DMS114 treated with DMSO at 0.1 percent for 48 hours (cell line): ENCODE data around the gene ARL4A.

Source experiments
- DNase-seq: peaks from one replicate; lab custom pipeline; 2025; ENCODE audit not compliant: unreplicated experiment; lab: John Stamatoyannopoulos, UW

Gene ARL4A

GRCh38 chr7:12722636-12723605, 35.5 kb downstream of the ARL4A start:
- DNase-seq, result no peak

GRCh38 chr7:12725575-12726316, 38.3 kb downstream of the ARL4A start:
- DNase-seq, result no peak

- DNase-seq, result no peak
Measured at GRCh38 chr7:12726908-12727307, 39.5 kb downstream of the ARL4A start.

GRCh38 chr7:12727455-12728191, 40.2 kb downstream of the ARL4A start:
- no peak for DNase-seq

GRCh38 chr7:12728192-12728538, 40.7 kb downstream of the ARL4A start:
- DNase-seq, result no peak

- no peak for DNase-seq
Measured at GRCh38 chr7:12729112-12729511, 41.7 kb downstream of the ARL4A start.

GRCh38 chr7:12730523-12730922, 43.1 kb downstream of the ARL4A start:
- DNase-seq, result no peak

- DNase-seq, result no peak
Measured at GRCh38 chr7:12731214-12731656, 43.8 kb downstream of the ARL4A start.

GRCh38 chr7:12731775-12732174, 44.3 kb downstream of the ARL4A start:
- DNase-seq, result no peak

- no peak for DNase-seq
Measured at GRCh38 chr7:12732428-12732827, 45.0 kb downstream of the ARL4A start.

GRCh38 chr7:12735923-12736322, 48.5 kb downstream of the ARL4A start:
- DNase-seq, result no peak

GRCh38 chr7:12737373-12737772, 49.9 kb downstream of the ARL4A start:
- no peak for DNase-seq

- no peak for DNase-seq
Measured at GRCh38 chr7:12737836-12738235, 50.4 kb downstream of the ARL4A start.

GRCh38 chr7:12738665-12739064, 51.2 kb downstream of the ARL4A start:
- no peak for DNase-seq
